AG04450 (cell line): ENCODE results near the gene RAB4B. TPM values are rescaled to one million over a fixed set of nuclear protein-coding genes. Genes with fewer than 3 reads are reported as not detected.

ENCODE experiments used
- CTCF ChIA-PET: fragments of 300-600, 350-600 bp; formaldehyde crosslinking; extraction: SDS; loops from one replicate; lab custom pipeline; 2022; ENCODE audit warnings: antibody characterized with exemption, inconsistent platforms; lab: Charles Lee
- POLR2A ChIA-PET: fragments of 350-600 bp; formaldehyde crosslinking; extraction: SDS; loops from one replicate; lab custom pipeline; 2021; ENCODE audit warnings: antibody characterized with exemption, inconsistent platforms; lab: Yijun Ruan, JAX
- DNase-seq: peaks from one replicate; pipeline ENCODE4 v3.0.0-alpha.2; 2011; ENCODE audit warnings: low read depth, low spot score
- H3K27ac ChIP-seq: one replicate; pipeline ENCODE4 v1.5.1; 2012; ENCODE audit warnings: low read depth, low read length, control low read depth
- H3K27me3 ChIP-seq: one replicate; pipeline ENCODE4 v1.6.0; 2012; ENCODE audit warnings: low read length; ENCODE audit not compliant: control insufficient read depth, insufficient read depth
- H3K4me3 ChIP-seq: 2 replicates; pipeline ENCODE4 v1.5.1; 2011; ENCODE audit warnings: mild to moderate bottlenecking, low read depth, low read length, control low read depth
- H3K9me3 ChIP-seq: 2 replicates; pipeline ENCODE4 v1.5.1; 2012; ENCODE audit warnings: low read length; ENCODE audit not compliant: control insufficient read depth, insufficient read depth
- CTCF ChIP-seq: IDR thresholded peaks from 2 replicates; pipeline ENCODE4 v1.5.1; 2011; ENCODE audit warnings: low read depth, low read length, control low read depth, inconsistent platforms
- polyA plus RNA-seq: library from polyadenylated mRNA; depleted of rRNA; stranded (reverse); fragments of >200 nt; gene quantifications from 2 replicates; pipeline ENCODE4 v1.2.3, GENCODE V29; 2011

Gene RAB4B
- polyA plus RNA-seq, 1 experiment: 14.0 TPM

GRCh38 chr19:40785526-40785925 is 7.5 kb downstream of the RAB4B start:
- no peaks in the 10 kb centered on the region for H3K27me3 ChIP-seq
- DNase-seq: no peak
- TF ChIP-seq CTCF: no peak
- H3K4me3 ChIP-seq: no peak overlapping the region
- H3K9me3 ChIP-seq: no peaks in the 10 kb centered on the region
- CTCF ChIA-PET: no interaction called here
- H3K27ac ChIP-seq: no peak overlapping the region
- POLR2A ChIA-PET: interaction anchor here (0.8 kb wide), 1 partner anchor 9 kb away, joined by 3 read pairs; no protein-coding TSS in a partner anchor

- no peak overlapping the region for H3K4me3 ChIP-seq
- no peak for DNase-seq
- TF ChIP-seq CTCF: no peak
- no peaks in the 10 kb centered on the region for H3K9me3 ChIP-seq
- H3K27ac ChIP-seq: no peak overlapping the region
- H3K27me3 ChIP-seq: no peaks in the 10 kb centered on the region
- ChIA-PET POLR2A (interaction anchor here (0.6 to 2.0 kb wide), 3 partner anchors 8 to 37 kb away, joined by 3 to 6 read pairs (median 6); partner anchors contain the start of gene RAB4B), CTCF (interaction anchor here (2.4 kb wide), 1 partner anchor 12 kb away, joined by 8 read pairs; the partner anchor contains the start of gene EGLN2)
Measured at GRCh38 chr19:40786060-40787037, 8.3 kb downstream of the RAB4B start.

GRCh38 chr19:40791349-40791748 is 13.3 kb downstream of the RAB4B start:
- no peaks in the 10 kb centered on the region for H3K27me3 ChIP-seq
- no peak overlapping the region for H3K27ac ChIP-seq
- H3K4me3 ChIP-seq: no peak overlapping the region
- no peaks in the 10 kb centered on the region for H3K9me3 ChIP-seq
- TF ChIP-seq CTCF: no peak
- CTCF ChIA-PET: no interaction called here
- no peak for DNase-seq
- POLR2A ChIA-PET: no interaction called here

GRCh38 chr19:40791996-40792395 is 13.9 kb downstream of the RAB4B start:
- H3K27ac ChIP-seq: no peak overlapping the region
- CTCF ChIA-PET: no interaction called here
- no peak overlapping the region for H3K4me3 ChIP-seq
- H3K9me3 ChIP-seq: no peaks in the 10 kb centered on the region
- POLR2A ChIA-PET: no interaction called here
- no peak for TF ChIP-seq CTCF
- no peak for DNase-seq
- no peaks in the 10 kb centered on the region for H3K27me3 ChIP-seq
